Measurements from ENCODE around the gene STPG4. TPM values are rescaled to one million over a fixed set of nuclear protein-coding genes. Genes with fewer than 3 reads are reported as not detected.

Gene STPG4
- total RNA-seq, 3 donors from 2014 or later (not counting 1 experiment from before 2014, with no cell fraction given) = 0.21 to 0.65 TPM; not detected in 1

DNA sequence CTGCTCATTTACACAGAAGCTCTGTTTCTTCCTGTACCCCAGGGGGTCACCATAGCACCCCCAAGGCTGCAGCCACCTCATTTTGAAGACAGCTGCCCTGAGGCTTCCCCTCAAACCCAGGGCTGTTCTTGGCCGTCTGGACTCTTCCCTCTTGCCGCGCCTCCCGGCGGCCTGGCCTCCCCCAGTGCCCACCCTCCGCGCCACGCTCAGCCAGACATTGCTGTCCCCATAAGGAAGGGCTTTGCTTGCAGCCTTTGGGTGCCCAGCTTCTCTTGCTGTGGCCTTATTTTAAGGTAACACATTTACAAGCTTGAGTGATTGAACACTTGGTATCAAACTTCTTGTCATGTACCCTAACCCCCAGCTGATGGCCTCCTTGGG lies 79.0 kb downstream of the STPG4 start:
- H3K4me1 Mint-ChIP-seq = peaks cover 21 to 26% of the 10 kb centered on the region in 2 donors
- no peaks in the 10 kb centered on the region for H3K9me3 Mint-ChIP-seq
- H3K27me3 Mint-ChIP-seq (ENCODE audit: low read depth in 2 of 2) = peaks cover 3 to 8% of the 10 kb centered on the region in 2 donors
- TF ChIP-seq, protein P1, sequence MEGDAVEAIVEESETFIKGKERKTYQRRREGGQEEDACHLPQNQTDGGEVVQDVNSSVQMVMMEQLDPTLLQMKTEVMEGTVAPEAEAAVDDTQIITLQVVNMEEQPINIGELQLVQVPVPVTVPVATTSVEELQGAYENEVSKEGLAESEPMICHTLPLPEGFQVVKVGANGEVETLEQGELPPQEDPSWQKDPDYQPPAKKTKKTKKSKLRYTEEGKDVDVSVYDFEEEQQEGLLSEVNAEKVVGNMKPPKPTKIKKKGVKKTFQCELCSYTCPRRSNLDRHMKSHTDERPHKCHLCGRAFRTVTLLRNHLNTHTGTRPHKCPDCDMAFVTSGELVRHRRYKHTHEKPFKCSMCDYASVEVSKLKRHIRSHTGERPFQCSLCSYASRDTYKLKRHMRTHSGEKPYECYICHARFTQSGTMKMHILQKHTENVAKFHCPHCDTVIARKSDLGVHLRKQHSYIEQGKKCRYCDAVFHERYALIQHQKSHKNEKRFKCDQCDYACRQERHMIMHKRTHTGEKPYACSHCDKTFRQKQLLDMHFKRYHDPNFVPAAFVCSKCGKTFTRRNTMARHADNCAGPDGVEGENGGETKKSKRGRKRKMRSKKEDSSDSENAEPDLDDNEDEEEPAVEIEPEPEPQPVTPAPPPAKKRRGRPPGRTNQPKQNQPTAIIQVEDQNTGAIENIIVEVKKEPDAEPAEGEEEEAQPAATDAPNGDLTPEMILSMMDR (IDR thresholded peaks at IDR 0.05) = no peak
- Histone ChIP-seq H3K27me3 (ENCODE audit: control insufficient read depth, insufficient read depth, low read length) (no peaks in the 10 kb centered on the region), H3K36me3 (ENCODE audit: control insufficient read depth, insufficient read depth, low read length) (peaks cover 8% of the 10 kb centered on the region), H3K27ac (ENCODE audit: low read length) (no peak overlapping the region), H3K9me3 (ENCODE audit: control insufficient read depth, insufficient read depth, low read length) (no peaks in the 10 kb centered on the region), H3K4me1 (ENCODE audit: control insufficient read depth, insufficient read depth, low read length) (peaks cover 40% of the 10 kb centered on the region), H3K4me3 (ENCODE audit: low read length) (no peak overlapping the region)
- peak overlapping the region in 1 of 2 donors; percentile 38 for H3K27ac Mint-ChIP-seq
- ATAC-seq (no peak), DNase-seq (no peak)
- 96% methylated on average over 8 of the region's 8 CpGs for WGBS (ENCODE audit: insufficient coverage)
- no peaks in the 10 kb centered on the region for H3K36me3 Mint-ChIP-seq
- intact Hi-C loops (cut with micrococcal nuclease) = no loop called here
- H3K4me3 Mint-ChIP-seq = no peak overlapping the region

DNA sequence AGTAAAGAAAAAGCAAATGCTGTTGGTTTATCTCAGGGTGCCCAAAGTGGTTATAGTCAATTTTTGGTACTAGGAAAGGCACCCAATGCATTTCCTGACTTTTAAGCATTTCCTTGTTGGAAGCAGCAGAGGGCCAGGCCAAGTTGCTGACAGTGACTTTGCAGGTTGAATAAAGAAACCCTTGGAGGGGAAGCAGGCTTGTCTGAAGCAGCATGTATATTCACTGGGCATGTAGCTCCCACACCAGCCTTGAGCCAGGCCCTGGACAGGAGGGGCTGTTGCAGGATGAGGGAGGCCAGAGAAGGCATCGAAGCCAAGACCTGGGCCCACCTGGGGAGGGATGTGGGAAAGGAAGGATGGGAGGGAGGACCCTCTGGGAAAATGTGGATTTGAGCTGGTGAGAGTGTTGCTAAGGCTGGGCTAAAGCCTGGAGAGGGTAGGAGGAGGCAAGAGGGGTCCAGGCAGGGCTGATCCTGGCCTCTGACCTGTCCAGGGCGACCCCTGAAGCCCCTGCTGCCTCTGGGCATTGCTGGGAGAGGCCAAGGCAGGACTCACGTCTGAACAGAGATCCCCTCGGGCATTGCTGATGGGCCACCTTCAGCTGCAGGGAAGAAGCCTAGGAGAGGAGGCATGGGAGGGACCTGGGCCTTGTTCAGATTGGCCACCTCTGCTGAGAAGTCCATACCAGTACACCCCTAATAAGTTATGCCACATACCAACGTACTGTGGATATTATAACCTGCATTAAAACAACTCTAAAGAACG lies 79.6 kb downstream of the STPG4 start:
- intact Hi-C loops (cut with micrococcal nuclease) = no loop called here
- Mint-ChIP-seq H3K27ac (peak overlapping the region in 1 of 2 donors; percentile 38), H3K27me3 (ENCODE audit: low read depth in 2 of 2) (peaks cover 3 to 8% of the 10 kb centered on the region in 2 donors), H3K9me3 (no peaks in the 10 kb centered on the region), H3K4me1 (peaks cover 24 to 31% of the 10 kb centered on the region in 2 donors), H3K36me3 (no peaks in the 10 kb centered on the region), H3K4me3 (no peak overlapping the region)
- no peak overlapping the region for H3K4me3 ChIP-seq (ENCODE audit: low read length)
- TF ChIP-seq, protein P1 (IDR thresholded peaks at IDR 0.05) = no peak
- DNase-seq (no peak), ATAC-seq (no peak)
- H3K4me1 ChIP-seq (ENCODE audit: control insufficient read depth, insufficient read depth, low read length) = peaks cover 46% of the 10 kb centered on the region
- H3K36me3 ChIP-seq (ENCODE audit: control insufficient read depth, insufficient read depth, low read length) = peaks cover 8% of the 10 kb centered on the region
- no peaks in the 10 kb centered on the region for H3K9me3 ChIP-seq (ENCODE audit: control insufficient read depth, insufficient read depth, low read length)
- no peak overlapping the region for H3K27ac ChIP-seq (ENCODE audit: low read length)
- no peaks in the 10 kb centered on the region for H3K27me3 ChIP-seq (ENCODE audit: control insufficient read depth, insufficient read depth, low read length)
- WGBS (ENCODE audit: insufficient coverage) = 92% methylated on average over 6 of the region's 6 CpGs

DNA sequence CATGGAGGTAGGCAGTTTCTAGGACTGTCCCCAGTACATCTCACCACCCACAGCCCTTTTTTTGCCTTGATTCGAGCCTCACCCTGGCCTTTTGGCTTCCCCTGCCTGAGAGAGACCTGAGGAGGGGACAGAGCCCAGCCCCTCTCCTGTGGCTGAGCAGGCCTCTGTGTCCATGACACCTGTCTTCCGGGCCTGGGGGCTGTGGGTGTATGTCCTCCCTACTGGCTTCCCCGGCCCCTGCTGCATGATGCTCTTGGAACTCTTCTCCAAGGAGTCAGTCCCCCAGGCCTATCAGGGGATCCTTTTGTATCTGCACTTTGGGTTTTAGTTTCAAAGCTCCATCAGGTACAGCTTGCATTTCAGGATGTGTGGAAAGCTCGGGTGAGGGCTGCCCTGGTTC lies 80.4 kb downstream of the STPG4 start:
- H3K36me3 ChIP-seq (ENCODE audit: control insufficient read depth, insufficient read depth, low read length) = peaks cover 8% of the 10 kb centered on the region
- peaks cover 48% of the 10 kb centered on the region for H3K4me1 ChIP-seq (ENCODE audit: control insufficient read depth, insufficient read depth, low read length)
- Mint-ChIP-seq H3K4me1 (peaks cover 24 to 37% of the 10 kb centered on the region in 2 donors), H3K27ac (no peak overlapping the region), H3K9me3 (no peaks in the 10 kb centered on the region), H3K4me3 (no peak overlapping the region), H3K36me3 (no peaks in the 10 kb centered on the region), H3K27me3 (ENCODE audit: low read depth in 2 of 2) (peaks cover 0 to 8% of the 10 kb centered on the region in 2 donors)
- H3K9me3 ChIP-seq (ENCODE audit: control insufficient read depth, insufficient read depth, low read length) = no peaks in the 10 kb centered on the region
- TF ChIP-seq, protein P1 (IDR thresholded peaks at IDR 0.05) = no peak
- ATAC-seq = no peak
- no peaks in the 10 kb centered on the region for H3K27me3 ChIP-seq (ENCODE audit: control insufficient read depth, insufficient read depth, low read length)
- WGBS (ENCODE audit: insufficient coverage) = 91% methylated on average over 4 of the region's 4 CpGs
- H3K27ac ChIP-seq (ENCODE audit: low read length) = no peak overlapping the region
- no peak overlapping the region for H3K4me3 ChIP-seq (ENCODE audit: low read length)
- no peak for DNase-seq
- intact Hi-C loops (cut with micrococcal nuclease) = no loop called here
